ENCODE data around the gene PDXDC1.
"Not testable (repeated sequence)": the region's sequence is repeated elsewhere in the genome, so short reads cannot be mapped to it uniquely, and the experiment has no call there.

PDXDC1 gene

GRCh38 chr16:14975418-14976194 is 780 bp downstream of the PDXDC1 start:
- DNase-seq (ENCODE audit: low read depth) = peak; percentile 16
- H3K4me3 ChIP-seq (ENCODE audit: low read depth, low read length) = peak overlapping the region; percentile 86

DNA sequence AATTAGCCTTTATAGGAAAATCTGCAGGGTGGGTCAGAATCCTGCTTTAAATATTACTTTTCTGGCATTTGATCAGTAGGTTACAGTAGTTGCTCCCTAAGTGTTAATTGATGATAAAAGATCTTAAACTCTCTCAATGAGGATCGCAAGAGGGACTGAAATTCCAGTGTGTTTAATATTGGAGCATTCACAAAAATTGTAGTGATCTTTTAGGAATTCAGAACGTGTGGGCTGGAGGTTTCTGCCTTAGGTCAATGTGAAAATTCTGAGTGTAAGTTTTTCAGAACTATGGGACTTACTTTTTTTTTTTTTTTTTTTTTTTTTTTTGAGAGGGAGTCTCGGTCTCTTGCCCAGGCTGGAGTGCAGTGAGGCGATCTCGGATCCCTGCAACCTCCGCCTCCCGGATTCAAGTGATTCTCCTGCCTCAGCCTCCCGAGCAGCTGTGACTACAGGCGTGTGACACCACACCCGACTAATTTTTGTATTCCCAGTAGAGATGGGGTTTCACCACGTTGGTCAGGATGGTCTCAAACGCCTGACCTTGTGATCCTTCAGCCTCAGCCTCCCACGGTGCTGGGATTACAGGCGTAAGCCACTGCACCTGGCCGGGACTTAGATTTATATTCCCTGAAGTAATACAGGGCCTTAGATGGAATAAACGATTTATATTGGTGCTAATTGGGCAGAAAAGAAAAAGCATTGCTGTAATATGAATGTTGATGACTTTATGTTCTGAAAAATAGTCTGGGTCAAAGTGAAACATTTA is 2.3 kb downstream of the PDXDC1 start:
- not testable (repeated sequence) for H3K4me3 ChIP-seq (ENCODE audit: low read depth, low read length); DNase-seq (ENCODE audit: low read depth)

DNA sequence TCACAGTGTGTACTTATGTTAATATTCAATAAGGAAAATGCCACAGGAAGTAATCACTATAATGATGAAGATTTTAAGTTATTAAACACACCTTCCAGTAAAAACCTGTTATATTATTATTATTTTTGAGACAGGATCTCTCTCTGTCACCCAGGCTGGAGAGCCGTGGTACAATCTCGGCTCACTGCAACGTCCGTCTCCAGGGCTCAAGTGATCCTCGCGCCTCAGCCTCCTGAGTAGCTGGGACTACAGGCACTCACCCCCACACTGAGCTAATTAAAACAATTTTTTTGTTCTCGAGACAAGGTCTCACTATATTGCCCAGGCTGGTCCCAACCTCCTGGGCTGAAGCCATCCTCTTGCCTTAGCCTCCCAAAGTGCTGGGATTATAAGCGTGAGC is 3.5 kb downstream of the PDXDC1 start:
- H3K4me3 ChIP-seq (ENCODE audit: low read depth, low read length); DNase-seq (ENCODE audit: low read depth): not testable (repeated sequence)

GRCh38 chr16:14978908-14979307 is 4.1 kb downstream of the PDXDC1 start:
- H3K4me3 ChIP-seq (ENCODE audit: low read depth, low read length); DNase-seq (ENCODE audit: low read depth): not testable (repeated sequence)

- H3K4me3 ChIP-seq (ENCODE audit: low read depth, low read length); DNase-seq (ENCODE audit: low read depth): not testable (repeated sequence)
Measured at GRCh38 chr16:14981234-14981633, 6.4 kb downstream of the PDXDC1 start.

GRCh38 chr16:14982521-14982920 is 7.7 kb downstream of the PDXDC1 start:
- peak; percentile 75 for DNase-seq (ENCODE audit: low read depth)
- not testable (repeated sequence) for H3K4me3 ChIP-seq (ENCODE audit: low read depth, low read length)

DNA sequence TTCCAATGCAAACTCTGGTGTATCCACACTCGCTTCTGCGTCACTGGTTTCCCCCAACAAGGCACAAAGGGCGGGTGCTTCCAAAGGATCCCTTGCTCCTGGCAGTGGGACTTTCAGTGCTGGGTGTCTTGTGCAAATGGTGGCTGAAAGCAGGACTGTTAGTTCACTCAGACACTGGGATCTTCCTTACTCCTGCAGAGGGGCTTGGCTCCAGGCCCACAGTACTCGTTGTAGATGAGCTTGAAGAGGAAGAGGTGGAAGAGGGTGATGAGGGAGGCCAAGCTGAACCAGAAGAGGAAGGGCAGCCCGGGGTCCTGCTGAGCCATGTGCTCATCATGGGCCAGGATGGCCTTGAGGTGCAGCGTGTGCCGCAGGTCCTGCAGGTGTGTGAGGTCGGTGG is 13.3 kb downstream of the PDXDC1 start:
- not testable (repeated sequence) for DNase-seq (ENCODE audit: low read depth); H3K4me3 ChIP-seq (ENCODE audit: low read depth, low read length)

GRCh38 chr16:14988661-14989191 is 13.9 kb downstream of the PDXDC1 start:
- DNase-seq (ENCODE audit: low read depth) = not testable (repeated sequence)

DNA sequence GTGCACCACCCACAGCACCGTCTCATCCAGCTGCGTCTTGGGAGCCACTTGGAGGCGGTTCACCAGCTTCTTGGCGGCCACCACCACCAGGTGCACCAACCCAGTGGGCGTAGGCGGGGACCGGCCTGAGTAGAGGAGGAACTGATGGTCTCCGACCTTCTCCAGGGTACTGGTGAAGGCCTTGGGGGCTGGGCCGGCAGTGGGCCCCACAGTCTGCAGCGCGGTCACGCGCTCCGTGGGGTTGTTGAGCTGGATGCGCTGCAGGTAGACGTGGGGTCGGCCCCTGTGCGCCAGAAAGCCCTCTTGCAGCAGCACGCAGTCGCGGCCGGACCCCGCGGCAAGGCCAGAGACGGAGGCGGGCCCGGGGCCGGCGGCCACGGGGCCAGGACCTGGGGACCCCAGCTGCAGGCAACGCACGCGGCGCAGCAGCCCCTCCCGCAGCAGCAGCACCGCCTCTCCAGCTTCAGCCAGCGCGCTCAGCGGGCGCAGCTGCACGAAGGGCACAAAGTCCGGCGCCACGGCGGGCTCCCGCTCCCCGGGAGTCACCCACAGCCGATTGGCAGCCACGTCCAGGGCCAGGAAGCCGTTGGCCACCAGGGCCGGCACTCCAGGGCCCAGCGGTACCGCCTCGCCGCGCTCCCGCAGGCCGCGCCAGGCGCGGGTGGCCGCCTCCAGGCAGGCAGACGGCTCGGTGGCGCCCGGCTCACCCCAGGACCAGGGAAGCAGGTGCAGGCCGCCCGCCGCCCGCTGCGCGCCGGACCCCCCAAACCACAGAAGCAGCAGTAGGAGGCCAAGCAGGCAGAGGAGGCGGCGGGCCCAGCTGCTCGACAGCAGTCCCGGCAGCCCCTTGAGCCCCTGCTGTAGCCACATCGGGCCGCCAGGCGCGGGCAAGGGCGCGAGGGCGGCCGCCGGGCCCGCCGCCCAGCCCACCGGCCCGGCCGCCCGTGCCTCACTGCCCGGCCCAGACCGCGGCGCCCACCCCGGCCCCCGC is 14.8 kb downstream of the PDXDC1 start:
- peak; percentile 7 for DNase-seq (ENCODE audit: low read depth)
- not testable (repeated sequence) for H3K4me3 ChIP-seq (ENCODE audit: low read depth, low read length)

More at GRCh38 chr16:14988661-14989191, 13.9 kb downstream of the PDXDC1 start:
- H3K4me3 ChIP-seq (ENCODE audit: low read depth, low read length) = not testable (repeated sequence)

DNA sequence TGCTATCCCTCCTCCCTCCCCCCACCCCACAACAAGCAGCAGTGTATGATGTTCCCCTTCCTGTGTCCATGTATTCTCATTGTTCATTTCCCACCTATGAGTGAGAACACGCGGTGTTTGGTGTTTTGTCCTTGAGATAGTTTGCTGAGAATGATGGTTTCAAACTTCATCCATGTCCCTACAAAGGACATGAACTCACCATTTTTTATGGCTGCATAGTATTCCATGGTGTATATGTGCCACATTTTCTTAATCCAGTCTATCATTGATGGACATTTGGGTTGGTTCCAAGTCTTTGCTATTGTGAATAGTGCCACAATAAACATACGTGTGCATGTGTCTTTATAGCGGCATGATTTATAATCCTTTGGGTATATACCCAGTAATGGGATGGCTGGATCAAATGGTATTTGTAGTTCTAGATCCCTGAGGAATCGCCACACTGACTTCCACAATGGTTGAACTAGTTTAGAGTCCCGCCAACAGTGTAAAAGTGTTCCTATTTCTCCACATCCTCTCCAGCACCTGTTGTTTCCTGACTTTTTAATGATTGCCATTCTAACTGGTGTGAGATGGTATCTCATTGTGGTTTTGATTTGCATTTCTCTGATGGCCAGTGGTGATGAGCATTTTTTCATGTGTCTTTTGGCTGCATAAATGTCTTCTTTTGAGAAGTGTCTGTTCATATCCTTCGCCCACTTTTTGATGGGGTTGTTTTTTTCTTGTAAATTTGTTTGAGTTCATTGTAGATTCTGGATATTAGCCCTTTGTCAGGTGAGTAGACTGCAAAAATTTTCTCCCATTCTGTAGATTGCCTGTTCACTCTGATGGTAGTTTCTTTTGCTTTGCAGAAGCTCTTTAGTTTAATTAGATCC is 18.7 kb downstream of the PDXDC1 start:
- DNase-seq (ENCODE audit: low read depth); H3K4me3 ChIP-seq (ENCODE audit: low read depth, low read length): not testable (repeated sequence)

DNA sequence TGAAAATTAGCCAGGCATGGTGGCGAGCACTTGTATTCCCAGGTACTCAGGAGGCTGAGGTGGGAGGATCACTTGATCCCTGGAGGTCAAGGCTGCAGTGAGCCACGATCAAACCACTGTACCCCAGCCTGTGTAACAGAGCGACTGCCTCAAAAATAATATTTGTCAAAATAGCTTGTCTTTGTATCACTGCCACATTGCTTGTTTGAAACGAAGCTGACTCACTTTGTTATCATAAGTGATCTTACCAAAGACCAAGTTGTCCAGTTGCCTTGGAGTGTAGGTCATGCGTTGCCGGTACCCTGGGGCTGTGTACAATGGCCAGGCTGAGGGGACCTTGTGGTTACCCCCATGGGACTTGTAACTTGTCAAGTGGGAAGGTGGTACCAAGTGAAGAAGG is 21.9 kb downstream of the PDXDC1 start:
- not testable (repeated sequence) for H3K4me3 ChIP-seq (ENCODE audit: low read depth, low read length)
- peak; percentile 61 for DNase-seq (ENCODE audit: low read depth)

GRCh38 chr16:14998300-14998699 is 23.5 kb downstream of the PDXDC1 start:
- H3K4me3 ChIP-seq (ENCODE audit: low read depth, low read length); DNase-seq (ENCODE audit: low read depth): not testable (repeated sequence)

DNA sequence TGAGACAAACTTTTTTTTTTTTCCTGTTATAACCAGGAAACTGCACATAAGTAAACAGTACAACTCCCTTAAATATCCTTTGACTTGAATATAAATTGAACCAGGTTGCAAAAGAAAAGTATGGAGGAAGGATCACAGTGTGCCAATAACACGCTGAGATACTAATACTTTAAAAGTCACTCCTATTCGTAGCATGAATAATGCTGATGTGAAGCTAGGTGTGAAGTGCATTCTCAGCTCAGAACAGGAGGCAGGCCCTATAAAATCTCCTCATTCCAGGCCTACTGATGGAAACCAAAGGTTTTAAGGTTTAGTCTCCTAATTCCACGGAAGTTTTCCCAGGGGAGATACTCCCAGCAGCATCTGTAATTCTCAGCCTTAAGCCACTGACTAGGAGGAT is 25.0 kb downstream of the PDXDC1 start:
- not testable (repeated sequence) for DNase-seq (ENCODE audit: low read depth); H3K4me3 ChIP-seq (ENCODE audit: low read depth, low read length)

GRCh38 chr16:15002448-15002847 is 27.6 kb downstream of the PDXDC1 start:
- DNase-seq (ENCODE audit: low read depth); H3K4me3 ChIP-seq (ENCODE audit: low read depth, low read length): not testable (repeated sequence)

DNA sequence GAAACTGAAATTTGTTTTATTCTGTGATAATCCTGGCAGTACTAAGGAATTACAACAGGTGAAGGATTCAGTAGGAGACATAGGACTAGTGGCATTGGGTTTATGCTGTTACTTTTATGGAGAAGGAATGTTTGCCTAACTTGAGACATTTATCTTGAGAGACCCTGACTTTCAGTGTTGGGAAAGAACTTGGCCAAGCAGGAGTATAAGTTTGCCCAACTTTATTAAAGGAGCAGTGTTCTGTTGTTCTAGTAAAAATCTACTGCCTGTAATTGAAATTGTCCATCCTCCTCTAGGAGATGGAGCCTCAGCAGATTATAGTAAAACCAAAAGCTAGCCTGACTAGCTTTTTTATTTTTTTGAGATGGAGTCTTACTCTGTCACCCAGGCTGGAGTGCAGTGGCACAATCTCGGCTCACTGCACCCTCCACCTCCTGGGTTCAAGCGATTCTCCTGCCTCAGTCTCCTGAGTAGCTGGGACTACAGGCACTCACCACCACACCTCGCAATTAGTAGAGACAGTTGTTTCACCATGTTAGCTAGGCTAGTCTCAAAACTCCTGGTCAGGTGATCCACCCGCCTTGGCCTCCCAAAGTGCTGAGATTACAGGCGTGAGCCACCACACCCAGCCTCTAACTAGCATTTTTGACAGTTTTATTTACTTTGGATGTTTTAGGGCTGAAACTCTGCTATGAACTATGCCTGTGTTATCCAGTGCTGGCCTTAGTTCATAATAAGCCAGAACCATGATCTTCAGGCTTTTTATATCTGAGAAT is 30.7 kb downstream of the PDXDC1 start:
- H3K4me3 ChIP-seq (ENCODE audit: low read depth, low read length); DNase-seq (ENCODE audit: low read depth): not testable (repeated sequence)

DNA sequence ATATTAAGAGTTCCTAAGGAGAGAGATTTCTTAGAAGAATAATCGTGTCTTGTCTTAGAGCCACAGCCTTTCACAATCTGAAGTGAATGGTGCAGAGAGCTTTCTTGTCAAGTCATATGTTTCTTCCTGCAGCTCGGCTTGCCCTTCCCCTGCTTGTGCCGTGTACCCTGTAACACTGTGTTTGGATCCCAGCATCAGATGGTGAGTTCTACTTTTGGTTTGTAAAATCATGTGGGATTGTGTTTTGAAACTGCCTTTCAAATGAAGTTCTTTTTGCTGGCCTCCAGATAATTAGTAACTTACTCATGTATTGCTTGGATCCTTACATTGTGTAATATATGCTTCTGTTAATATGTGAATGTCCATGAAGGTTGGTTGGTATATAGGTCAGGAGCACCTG is 33.8 kb downstream of the PDXDC1 start:
- not testable (repeated sequence) for DNase-seq (ENCODE audit: low read depth); H3K4me3 ChIP-seq (ENCODE audit: low read depth, low read length)

GRCh38 chr16:15012941-15013340 is 38.1 kb downstream of the PDXDC1 start:
- DNase-seq (ENCODE audit: low read depth); H3K4me3 ChIP-seq (ENCODE audit: low read depth, low read length): not testable (repeated sequence)
